SH-SY5Y (cell line): ENCODE data around the gene P4HA2.

Experiments
- GATA2 ChIP-seq: IDR thresholded peaks from 2 replicates; pipeline ENCODE4 v1.6.1; 2011; ENCODE audit warnings: mild to moderate bottlenecking, low read depth, low read length
- GATA3 ChIP-seq: IDR thresholded peaks from 2 replicates; pipeline ENCODE4 v1.6.1; 2011; ENCODE audit warnings: low read depth, mild to moderate bottlenecking, low read length, moderate library complexity

Gene P4HA2

DNA sequence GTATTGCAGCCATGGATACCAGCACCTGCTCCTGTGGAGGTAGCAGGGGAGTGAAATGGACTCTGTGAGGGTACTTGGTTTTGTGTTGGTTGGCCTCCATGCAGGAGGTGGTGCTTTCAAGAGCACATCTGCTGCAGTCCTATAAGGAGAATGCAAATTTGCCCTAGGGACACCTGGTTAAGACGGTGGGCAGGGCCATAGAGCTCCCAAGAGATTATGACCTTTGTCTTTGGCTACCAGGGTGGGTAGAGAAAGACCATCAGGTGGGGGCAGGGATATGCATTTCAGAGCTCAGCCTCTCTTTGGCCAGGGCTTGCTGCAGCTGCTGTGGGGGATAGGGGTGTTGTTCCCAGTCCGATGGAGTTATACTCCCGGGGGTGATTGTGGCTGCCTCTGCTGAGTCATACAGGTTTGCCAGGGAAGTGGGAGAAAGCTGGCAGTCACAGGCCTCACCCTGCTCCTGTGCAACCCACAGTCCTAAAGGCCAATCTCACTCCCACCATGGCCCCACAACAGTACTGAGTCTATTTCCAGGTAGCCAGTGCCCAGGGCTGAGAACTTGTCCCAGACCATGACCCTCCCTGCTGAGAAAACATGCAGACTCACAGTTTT, 15.8 kb upstream of the P4HA2 start:
- TF ChIP-seq GATA3 = no peak
- no peak for TF ChIP-seq GATA2

- no peak for TF ChIP-seq GATA3
These were observed 12.1 kb upstream of the P4HA2 start for GRCh38 chr5:132239776-132240175.

DNA sequence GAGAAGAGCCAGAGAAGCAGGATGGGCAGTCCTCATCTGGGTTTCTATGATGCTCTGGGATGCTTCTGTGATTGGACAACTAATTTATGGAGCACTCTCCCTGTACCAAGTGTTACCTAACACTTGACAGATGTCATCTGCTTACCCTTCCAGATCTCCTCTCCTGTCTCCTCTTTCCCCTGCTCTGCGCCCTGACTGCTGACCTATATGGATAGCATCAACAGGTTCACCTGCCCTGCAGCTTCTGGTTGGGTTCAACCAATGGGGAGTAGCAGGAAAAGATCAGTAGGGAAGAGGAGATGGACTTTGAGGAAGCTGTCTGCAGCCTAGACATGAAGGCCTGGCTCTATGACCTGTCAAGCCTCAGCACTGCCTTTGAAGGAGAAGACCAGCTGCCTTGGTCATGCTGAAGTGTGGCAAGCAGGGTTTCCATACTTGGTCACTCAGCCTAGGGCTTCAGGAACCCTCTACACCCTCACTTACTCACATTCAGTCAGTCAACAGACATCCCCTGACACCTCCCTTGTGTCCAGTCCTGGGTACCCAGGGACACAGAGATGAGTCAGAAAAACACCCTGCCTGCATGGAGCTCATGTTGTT, 11.3 kb upstream of the P4HA2 start:
- TF ChIP-seq GATA3 = no peak
- no peak for TF ChIP-seq GATA2

- TF ChIP-seq GATA3 (no peak), GATA2 (no peak)
These were observed 10.6 kb upstream of the P4HA2 start for GRCh38 chr5:132238169-132238744.

GRCh38 chr5:132237670-132238069, 10.0 kb upstream of the P4HA2 start:
- TF ChIP-seq GATA3 = no peak
- TF ChIP-seq GATA2 = no peak

DNA sequence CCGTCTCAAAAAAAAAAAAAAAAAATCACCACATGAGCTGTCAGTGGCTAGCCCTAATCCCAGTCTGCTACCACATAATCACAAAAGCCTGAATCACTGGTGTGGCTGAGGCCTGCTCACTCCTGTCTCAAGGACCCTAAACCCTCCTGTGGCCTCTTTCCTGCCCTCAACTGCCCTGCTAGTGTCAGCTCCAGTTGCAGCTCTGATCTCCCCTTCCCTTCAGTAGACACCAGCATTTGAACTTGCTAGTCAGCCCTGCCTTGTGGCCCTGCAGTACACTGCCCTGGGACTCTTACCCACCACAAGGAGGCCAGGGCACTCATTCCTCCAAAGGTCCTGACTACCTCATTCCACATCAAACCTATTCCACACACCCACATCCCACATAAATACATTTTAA, 9.5 kb upstream of the P4HA2 start:
- no peak for TF ChIP-seq GATA2
- TF ChIP-seq GATA3 = no peak

DNA sequence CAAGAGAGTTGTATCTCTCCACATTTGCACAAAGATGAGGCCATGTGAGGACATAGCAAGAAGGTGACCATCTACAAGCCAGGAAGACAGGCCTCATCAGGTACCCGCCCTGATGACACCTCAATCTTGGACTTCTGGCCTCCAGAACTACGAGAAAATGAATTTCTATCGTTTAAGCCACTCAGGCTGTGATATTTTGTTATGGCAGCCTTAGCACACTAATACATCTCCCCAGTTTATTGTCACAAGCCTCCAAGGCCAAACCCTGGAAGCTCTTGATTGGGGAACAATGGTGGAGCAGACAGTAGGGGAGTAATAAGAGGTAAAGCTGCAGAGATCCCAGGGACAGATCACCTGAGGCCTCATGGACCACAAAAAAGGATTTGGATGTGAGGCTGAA, 7.7 kb upstream of the P4HA2 start:
- TF ChIP-seq GATA3 (no peak), GATA2 (no peak)

- TF ChIP-seq GATA3 = no peak
- no peak for TF ChIP-seq GATA2
These were observed 7.0 kb upstream of the P4HA2 start for GRCh38 chr5:132234684-132235062.

GRCh38 chr5:132233811-132234683, 6.4 kb upstream of the P4HA2 start:
- TF ChIP-seq GATA3 = no peak
- no peak for TF ChIP-seq GATA2

DNA sequence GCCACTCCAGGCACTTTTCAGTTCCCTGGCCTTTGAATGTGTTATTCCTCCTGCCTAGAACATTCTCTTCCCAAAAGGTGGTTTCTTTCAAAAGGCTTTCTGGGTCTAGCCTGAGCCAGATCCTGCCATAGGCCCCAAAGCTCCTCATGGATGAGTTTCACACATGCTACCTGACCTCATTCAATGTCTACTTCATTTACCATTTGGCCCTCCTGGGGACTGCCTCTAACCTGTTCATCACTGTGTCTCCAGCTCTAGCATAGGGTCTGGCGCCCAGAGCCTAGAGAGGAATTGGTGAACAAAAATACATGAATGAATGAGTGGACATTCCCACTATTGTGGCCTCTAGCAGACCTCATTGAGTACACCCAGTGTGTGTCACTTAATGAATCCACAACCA, 5.4 kb upstream of the P4HA2 start:
- TF ChIP-seq GATA3 = no peak
- no peak for TF ChIP-seq GATA2

DNA sequence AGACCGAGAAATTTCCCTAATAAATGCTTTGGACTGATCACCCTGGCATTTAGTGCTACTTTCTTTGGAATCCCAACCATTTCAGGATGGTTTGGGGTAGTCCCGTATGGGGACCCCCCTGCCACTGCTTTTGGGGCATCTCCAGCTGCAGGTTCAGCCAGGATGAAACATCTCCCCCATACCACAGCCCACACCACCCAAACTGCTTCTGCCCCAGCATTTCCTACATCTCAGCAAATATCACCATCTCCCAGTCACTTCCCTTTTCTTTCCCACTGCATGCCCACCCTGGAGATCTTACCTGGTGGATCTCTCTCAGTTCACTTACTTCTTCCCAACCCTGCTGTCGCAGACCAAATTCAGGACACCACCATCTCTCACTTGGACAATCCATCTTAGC, 4.8 kb upstream of the P4HA2 start:
- TF ChIP-seq GATA3 (no peak), GATA2 (no peak)

- TF ChIP-seq GATA3 = no peak
- TF ChIP-seq GATA2 = no peak
These were observed 3.2 kb upstream of the P4HA2 start for GRCh38 chr5:132230871-132231270.

DNA sequence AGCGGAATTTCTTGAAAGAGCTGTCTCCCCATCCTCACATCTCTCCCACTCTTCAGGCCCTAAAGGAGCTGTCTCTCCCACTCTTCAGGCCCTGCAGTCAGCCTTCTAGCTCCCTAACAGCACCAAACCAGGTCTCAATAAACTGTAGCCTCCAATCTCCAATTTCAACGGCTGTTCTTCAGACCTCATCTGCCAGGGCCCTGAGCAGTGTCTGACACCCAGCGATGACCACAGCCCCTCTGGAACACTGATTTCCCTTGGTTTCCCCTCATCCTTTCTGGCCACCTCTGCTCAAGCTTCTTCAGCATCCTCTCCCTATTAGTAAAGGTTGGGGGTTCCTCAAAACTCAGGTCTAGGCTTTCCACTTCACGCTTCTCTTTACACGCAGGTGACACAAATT, 1.6 kb upstream of the P4HA2 start:
- TF ChIP-seq GATA2 = no peak
- TF ChIP-seq GATA3 = no peak

- TF ChIP-seq GATA3 = no peak
- no peak for TF ChIP-seq GATA2
These were observed 785 bp upstream of the P4HA2 start for GRCh38 chr5:132228241-132229035.
